ENCODE data around the gene HOXB1.

DNA sequence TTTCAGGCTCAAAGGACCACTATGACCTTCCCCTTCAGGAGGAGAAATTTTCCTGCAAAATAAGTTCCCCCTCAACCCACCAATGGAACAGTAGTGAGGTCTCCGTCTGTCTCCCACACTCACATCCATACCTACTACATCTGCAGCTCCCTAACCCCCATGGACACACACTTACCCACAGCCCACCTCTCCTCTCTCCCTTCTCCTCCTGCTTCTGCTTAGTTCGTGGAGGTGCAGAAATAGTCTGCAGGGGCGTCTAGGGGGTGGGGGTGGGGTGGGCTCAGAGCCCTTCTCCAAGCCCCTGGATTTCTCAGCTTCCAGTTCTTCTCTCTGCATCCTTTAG is 38.4 kb upstream of the HOXB1 start:
- TF ChIP-seq, protein P1, sequence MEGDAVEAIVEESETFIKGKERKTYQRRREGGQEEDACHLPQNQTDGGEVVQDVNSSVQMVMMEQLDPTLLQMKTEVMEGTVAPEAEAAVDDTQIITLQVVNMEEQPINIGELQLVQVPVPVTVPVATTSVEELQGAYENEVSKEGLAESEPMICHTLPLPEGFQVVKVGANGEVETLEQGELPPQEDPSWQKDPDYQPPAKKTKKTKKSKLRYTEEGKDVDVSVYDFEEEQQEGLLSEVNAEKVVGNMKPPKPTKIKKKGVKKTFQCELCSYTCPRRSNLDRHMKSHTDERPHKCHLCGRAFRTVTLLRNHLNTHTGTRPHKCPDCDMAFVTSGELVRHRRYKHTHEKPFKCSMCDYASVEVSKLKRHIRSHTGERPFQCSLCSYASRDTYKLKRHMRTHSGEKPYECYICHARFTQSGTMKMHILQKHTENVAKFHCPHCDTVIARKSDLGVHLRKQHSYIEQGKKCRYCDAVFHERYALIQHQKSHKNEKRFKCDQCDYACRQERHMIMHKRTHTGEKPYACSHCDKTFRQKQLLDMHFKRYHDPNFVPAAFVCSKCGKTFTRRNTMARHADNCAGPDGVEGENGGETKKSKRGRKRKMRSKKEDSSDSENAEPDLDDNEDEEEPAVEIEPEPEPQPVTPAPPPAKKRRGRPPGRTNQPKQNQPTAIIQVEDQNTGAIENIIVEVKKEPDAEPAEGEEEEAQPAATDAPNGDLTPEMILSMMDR (IDR thresholded peaks at IDR 0.05) = no peak
- no peak for TF ChIP-seq POLR2A (IDR thresholded peaks at IDR 0.05)

Data from upper lobe of left lung (tissue), 4 donors.